Fibroblast of gingiva (primary cell): Measurements from ENCODE around the gene PGRMC1.
"Not testable (repeated sequence)": the region's sequence is repeated elsewhere in the genome, so short reads cannot be mapped to it uniquely, and the experiment has no call there.

Source experiments
- DNase-seq: peaks from one replicate; pipeline ENCODE4 v3.0.0-alpha.2; 2011; ENCODE audit warnings: low read depth

The PGRMC1 gene

GRCh38 chrX:119235872-119236622 is at the start of gene PGRMC1:
Gene PGRMC1, plus strand, starts transcription at chrX:119236285. Its CDS starts 79 bp downstream, at chrX:119236364.
- peak; percentile 84 for DNase-seq

- DNase-seq = no peak
Measured at GRCh38 chrX:119186763-119187162, 49.3 kb upstream of the PGRMC1 start.

- DNase-seq = no peak
Measured at GRCh38 chrX:119187298-119187697, 48.8 kb upstream of the PGRMC1 start.

GRCh38 chrX:119189115-119189514 is 47.0 kb upstream of the PGRMC1 start:
- no peak for DNase-seq

- DNase-seq = peak; percentile 85
Measured at GRCh38 chrX:119189595-119189994, 46.5 kb upstream of the PGRMC1 start.

- peak; percentile 5 for DNase-seq
Measured at GRCh38 chrX:119190091-119190681, 45.9 kb upstream of the PGRMC1 start.

GRCh38 chrX:119190831-119191230 is 45.3 kb upstream of the PGRMC1 start:
- DNase-seq = peak; percentile 60

- DNase-seq = peak; percentile 23
Measured at GRCh38 chrX:119194621-119195020, 41.5 kb upstream of the PGRMC1 start.

- no peak for DNase-seq
Measured at GRCh38 chrX:119201570-119201969, 34.5 kb upstream of the PGRMC1 start.

GRCh38 chrX:119206203-119206602 is 29.9 kb upstream of the PGRMC1 start:
- no peak for DNase-seq

- DNase-seq = not testable (repeated sequence)
Measured at GRCh38 chrX:119207483-119207882, 28.6 kb upstream of the PGRMC1 start.

- DNase-seq = no peak
Measured at GRCh38 chrX:119208401-119209057, 27.6 kb upstream of the PGRMC1 start.

GRCh38 chrX:119210931-119211648 is 25.0 kb upstream of the PGRMC1 start:
- DNase-seq = not testable (repeated sequence)

GRCh38 chrX:119211649-119212014 is 24.5 kb upstream of the PGRMC1 start:
- DNase-seq = no peak

- DNase-seq = no peak
Measured at GRCh38 chrX:119218198-119218597, 17.9 kb upstream of the PGRMC1 start.

- no peak for DNase-seq
Measured at GRCh38 chrX:119222932-119223331, 13.2 kb upstream of the PGRMC1 start.

GRCh38 chrX:119223783-119224182 is 12.3 kb upstream of the PGRMC1 start:
- DNase-seq = no peak

- DNase-seq = no peak
Measured at GRCh38 chrX:119226446-119226845, 9.6 kb upstream of the PGRMC1 start.

GRCh38 chrX:119228512-119229252 is 7.4 kb upstream of the PGRMC1 start:
- peak; percentile 84 for DNase-seq

GRCh38 chrX:119229253-119229615 is 6.9 kb upstream of the PGRMC1 start:
- DNase-seq = no peak

GRCh38 chrX:119230850-119231249 is 5.2 kb upstream of the PGRMC1 start:
- DNase-seq = no peak

GRCh38 chrX:119231936-119232445 is 4.1 kb upstream of the PGRMC1 start:
- DNase-seq = no peak
